Measurements from ENCODE around the gene CCDC92.
"Not testable (repeated sequence)": the region's sequence is repeated elsewhere in the genome, so short reads cannot be mapped to it uniquely, and the experiment has no call there.

Gene CCDC92

DNA sequence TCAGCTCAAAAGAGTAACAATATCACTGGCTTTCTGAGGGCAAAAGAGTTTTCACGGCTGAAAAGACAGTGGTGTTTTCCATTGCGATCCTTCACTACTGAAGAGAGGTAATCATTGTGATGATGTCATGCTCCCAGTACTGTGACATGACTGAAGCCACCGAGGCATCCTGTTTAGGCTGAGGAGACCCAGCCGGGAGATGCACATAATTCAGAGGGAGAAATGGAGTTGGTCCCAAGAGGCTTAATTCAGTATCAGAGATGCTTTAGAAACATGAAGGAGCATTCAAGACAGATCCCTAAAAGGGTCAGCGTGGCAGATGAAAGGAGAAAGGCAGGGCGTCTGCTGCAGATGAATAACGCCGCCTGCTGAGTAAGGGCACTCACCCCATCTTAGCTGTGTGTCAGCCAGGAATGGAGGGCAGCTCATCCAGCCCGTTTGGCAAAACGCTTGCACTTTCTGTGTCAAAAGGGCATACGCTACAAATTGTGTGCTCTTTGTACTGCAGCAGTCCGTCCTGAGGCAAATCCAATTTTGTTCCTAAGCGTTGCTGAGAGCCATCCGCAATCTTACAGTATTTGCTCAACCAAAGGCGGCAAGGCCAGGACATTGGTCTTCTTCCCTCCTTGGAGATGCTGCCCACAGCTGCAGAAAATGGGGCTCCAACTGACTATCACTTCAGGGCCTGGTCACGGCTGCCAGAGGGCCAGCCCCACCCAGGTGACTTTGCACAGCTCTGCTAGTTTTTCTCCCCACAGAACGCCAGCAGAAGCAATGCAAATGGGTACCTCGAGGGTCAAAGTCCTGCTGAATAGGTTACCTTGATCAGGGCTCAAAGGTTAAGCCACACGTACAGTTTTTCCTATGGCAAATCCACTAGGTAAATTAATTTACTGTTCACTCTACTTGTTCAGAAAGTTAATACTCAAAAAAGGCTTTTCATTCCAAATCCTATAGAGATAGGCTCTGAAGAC lies 23.5 kb downstream of the CCDC92 start:
- no peak for DNase-seq (ENCODE audit: low spot score)

DNA sequence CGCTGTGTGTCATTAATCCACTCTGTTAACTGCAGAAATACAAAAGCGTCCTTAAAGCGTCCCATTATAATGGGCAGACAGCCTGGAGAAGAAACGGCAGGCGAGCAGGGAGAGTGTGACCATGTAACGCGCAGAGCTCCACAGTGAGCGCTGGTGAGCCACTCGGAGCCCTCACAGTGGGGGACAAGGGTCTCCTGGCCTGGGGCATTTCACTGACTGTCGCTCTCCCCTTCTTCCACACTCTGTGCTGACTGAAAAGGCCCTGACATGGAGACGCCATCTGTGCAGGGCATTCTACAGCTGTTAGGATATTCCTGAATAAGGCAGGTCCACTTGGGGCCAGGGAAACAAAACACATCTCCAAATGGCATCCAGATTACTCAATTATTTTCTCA lies 24.2 kb downstream of the CCDC92 start:
- no peak for DNase-seq (ENCODE audit: low spot score)

DNA sequence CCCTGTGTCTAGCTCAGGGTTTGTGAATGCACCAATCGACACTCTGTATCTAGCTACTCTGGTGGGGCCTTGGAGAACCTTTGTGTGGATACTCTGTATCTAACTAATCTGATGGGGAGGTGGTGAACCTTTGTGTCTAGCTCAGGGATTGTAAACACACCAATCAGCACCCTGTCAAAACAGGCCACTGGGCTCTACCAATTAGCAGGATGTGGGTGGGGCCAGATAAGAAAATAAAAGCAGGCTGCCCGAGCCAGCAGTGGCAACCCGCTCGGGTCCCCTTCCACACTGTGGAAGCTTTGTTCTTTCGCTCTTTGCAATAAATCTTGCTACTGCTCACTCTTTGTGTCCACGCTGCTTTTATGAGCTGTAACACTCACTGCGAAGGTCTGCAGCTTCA lies 25.1 kb downstream of the CCDC92 start:
- not testable (repeated sequence) for DNase-seq (ENCODE audit: low spot score)

DNA sequence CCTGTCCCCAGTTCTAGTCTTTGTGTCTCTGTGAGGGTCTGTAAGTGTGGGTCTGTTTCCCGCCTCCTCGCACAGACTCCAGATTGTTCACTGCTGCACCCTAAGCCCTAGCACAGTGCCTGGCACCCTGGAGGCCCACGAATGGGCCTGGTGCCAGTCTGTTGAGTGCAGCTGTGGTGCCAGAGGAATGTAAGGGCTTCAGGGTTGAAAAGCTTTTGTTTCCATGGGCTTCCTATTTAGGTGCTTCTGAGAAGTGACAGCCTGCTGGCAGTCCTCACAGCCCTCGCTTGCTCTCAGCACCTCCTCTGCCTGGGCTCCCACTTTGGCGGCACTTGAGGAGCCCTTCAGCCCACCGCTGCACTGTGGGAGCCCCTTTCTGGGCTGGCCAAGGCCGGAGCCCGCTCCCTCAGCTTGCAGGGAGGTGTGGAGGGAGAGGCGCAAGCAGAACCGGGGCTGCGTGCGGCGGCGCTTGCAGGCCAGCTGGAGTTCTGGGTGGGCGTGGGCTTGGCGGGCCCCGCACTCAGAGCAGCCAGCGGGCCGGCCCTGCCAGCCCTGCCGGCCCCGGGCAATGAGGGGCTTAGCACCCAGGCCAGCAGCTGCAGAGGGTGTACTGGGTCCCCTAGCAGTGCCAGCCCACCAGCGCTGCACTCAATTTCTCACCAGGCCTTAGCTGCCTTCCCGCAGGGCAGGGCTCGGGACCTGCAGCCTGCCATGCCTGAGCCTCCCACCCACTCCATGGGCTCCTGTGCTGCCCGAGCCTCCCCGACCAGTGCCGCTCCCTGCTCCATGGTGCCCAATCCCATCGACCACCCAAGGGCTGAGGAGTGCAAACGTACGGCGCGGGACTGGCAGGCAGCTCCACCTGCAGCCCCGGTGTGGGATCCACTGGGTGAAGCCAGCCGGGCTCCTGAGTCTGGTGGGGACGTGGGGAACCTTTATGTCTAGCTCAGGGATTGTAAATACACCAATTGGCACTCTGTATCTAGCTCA lies 25.8 kb downstream of the CCDC92 start:
- DNase-seq (ENCODE audit: low spot score) = not testable (repeated sequence)

DNA sequence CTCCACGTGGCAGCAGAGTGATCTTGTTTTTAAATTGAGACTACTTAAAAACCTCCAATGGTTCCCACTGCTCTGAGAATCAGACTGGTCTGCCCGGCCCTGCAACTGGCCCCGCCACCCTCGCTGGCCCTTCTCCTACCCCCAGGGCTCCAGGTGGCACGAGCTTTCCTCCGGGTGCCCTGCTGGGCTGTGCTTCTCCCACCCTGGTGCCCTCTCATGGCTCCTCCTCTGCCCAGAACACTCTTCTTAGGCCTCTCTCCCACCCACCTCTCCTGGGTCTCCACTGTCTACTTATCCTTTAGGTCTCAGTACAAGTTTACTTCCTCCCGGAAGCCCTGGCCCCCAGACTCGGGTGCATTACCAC lies 26.5 kb downstream of the CCDC92 start:
- DNase-seq (ENCODE audit: low spot score) = no peak

DNA sequence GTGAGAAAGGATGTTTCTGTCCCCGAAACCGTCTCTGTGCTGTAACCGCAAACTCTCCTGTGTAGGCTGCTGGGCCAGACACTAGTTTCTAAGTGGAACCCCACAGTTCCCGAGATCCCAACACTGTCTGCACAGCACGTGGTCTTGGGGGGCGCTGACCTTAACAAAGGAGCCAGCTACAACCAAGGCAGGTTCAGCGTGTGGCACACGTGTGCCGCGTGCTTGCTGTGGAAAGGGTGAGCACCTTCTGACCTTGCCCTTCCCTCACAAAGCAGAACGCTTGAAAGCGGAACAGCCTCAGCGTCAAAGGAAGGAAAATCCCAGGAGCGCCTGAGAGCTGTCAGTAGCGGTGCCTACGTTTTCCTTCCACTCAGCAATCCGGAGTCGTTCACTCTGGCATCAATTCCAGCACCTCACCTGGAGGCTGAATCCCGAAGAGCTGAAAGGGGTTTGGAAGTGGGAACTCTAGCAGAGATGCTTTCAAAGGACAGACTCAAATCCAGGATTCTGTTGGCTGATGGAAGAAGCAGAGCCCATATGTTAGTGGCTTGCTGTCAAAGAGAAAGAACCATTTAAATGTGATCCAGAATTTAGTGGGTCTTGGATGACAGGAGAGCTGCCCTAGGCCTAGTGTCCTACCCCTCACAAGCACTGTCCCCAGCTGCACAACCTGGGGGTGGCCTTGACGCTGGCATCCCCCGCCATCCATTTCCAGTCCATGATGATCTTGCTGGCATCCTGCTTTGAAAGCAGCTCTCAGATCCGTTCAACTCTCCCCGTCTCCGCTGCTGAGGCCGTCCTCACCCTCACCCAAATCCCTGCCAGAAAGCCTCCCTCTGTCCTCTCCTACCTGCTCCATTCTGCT lies 27.1 kb downstream of the CCDC92 start:
- DNase-seq (ENCODE audit: low spot score) = no peak

DNA sequence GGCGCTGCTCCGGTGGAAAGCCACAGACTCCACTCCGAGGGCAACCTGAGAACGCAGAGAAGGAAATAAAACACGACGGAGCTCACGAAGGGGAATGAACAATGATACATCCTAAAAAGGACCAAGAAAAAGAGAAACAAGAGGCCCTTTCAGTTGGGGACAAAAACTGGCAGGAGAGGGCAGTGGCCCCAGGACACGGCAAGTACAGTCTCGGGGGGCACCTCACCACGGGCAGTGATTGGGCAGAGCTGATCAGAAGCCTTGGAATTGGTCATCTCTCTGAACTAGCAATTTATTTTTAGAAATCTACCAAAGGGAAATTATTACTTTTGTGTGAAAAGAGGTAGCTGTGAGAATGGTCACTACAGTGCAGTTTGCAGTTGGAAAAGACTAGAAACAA lies 27.9 kb downstream of the CCDC92 start:
- no peak for DNase-seq (ENCODE audit: low spot score)

DNA sequence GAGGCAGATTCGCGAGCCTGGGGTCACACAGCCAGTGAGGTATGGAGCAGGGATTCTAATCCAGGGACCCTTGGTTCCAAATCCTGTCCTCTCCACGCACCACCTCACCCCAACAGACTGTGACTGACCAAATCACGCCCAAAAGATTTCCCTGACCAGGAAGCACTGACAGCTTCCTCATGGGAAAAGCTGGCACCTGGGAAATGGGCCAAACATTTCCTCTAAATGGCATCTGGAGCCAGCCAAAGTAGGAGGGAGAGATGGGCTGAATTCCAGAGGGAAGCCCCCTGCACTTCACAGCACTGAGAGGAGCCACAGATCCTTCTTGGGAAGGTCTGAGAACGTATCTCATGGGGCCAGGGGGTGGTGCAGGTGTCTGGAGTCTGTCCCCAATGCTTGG lies 28.8 kb downstream of the CCDC92 start:
- DNase-seq (ENCODE audit: low spot score) = no peak

DNA sequence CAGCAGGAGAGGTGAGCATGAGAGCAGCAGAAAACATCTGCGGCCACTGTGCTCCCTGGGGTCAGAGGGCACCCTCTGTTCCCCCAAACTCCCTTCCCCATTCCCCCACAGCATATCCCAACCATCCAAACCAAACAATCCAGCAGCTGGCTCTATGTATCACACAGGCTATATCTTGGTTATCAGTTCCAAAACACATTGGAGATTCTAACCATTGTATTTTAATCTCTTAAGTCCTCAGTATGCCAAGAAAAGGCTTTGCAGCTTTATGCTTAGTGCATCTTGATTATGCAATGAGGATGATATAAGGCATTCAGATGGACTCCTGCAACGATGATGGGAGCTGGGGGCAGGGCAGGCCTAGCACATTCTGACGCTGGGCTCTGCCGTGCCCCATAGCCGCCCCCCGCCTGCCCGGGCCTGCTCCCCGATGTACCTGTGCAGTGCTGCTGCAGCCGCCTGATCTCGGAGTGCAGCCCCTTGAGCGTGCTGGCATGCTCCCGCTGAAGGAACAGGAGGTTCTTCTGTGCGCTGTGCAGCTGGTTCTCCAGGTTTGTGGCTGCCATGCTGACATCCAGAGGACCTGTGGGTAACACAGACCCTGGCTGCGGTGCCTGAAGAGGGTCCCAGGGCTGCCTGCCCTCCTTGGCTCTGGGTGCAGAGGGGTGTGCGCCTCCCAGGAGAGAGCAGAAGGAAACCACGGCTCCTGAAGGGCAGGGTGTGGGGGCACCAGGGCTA lies 29.6 kb downstream of the CCDC92 start:
- no peak for DNase-seq (ENCODE audit: low spot score)

DNA sequence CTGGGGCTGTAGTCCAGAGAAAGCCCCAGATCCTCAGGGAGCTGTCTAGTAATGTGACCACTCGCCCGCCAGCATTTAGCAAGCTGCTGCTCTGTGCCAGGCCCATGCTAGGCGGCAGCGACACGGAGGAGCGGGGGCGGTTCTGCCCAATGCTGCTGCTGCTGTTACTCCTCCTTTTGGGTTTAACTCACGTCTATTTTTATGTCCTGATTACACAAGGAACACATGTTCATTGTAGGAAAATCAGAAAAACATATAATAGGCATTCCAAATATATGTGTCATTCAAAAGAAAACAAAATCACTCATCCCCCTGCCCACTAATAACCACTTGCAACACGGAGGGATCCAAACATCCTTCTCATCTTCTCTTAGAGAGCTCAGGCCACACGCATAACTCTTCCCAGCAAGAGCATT lies 30.4 kb downstream of the CCDC92 start:
- no peak for DNase-seq (ENCODE audit: low spot score)

DNA sequence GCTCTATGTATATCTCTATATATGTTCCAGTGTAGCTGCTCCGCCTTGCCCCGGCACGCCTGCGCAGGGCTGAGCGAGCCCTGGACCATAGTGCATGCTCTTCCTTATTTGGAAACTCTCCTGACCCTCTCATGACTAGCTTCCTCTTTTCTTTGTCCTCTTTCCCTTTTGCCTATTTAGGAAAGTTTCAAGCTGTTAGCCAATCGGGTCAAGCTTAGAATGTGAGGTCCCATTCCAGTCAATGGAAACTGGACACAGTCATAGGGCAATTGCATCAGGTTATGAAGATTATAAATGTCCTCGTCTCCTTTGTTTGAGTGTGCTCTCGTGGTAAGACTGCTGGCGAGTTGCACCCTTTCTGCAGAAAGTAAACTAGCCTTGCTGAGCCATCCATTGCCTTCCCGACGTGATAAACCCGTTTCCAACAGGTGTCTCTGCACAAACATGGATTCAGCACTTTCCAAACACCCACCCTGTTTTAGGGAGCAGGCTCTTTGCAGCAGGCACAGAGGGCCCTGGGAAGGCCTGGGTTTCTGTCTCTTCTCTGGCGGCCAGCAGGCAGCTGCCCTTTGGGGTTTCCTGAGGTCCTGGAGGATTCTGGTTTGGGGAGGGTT lies 30.9 kb downstream of the CCDC92 start:
- no peak for DNase-seq (ENCODE audit: low spot score)

DNA sequence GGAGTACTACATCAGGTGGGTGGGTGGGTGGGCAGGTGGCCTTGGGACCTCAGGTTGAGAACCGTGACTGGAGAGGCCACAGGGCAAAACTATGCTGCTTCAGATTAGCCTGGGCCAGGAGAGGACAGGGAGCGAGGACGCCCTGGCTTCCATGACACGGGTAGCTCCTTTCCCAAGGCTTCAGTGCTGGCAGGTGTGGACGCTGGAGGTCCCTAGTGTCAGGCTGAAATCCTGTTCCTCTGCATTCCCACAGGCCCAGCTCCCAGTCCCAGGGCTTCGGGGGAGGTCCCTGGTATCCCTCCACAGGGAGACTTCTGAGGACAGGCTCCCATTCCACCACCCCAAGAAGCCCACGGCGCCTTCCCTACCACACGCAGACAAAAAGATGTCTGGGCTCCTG lies 31.6 kb downstream of the CCDC92 start:
- no peak for DNase-seq (ENCODE audit: low spot score)

DNA sequence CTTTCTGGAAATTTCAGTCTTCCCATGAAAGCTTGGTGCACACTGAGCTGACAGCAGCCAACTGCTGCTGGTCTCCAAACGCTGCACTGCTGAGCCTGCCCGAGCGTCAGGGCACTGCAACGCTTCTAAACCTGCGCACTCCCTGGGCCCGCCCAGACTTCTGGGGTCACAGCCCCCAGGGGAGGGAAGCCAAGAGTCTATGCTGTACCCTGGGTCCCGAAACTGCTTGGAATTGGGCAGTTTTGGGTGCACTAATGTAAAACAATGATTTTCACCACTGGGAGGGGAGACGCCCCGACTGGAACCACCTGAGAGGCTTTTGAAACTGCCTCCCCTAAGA lies 32.0 kb downstream of the CCDC92 start:
- DNase-seq (ENCODE audit: low spot score) = no peak

DNA sequence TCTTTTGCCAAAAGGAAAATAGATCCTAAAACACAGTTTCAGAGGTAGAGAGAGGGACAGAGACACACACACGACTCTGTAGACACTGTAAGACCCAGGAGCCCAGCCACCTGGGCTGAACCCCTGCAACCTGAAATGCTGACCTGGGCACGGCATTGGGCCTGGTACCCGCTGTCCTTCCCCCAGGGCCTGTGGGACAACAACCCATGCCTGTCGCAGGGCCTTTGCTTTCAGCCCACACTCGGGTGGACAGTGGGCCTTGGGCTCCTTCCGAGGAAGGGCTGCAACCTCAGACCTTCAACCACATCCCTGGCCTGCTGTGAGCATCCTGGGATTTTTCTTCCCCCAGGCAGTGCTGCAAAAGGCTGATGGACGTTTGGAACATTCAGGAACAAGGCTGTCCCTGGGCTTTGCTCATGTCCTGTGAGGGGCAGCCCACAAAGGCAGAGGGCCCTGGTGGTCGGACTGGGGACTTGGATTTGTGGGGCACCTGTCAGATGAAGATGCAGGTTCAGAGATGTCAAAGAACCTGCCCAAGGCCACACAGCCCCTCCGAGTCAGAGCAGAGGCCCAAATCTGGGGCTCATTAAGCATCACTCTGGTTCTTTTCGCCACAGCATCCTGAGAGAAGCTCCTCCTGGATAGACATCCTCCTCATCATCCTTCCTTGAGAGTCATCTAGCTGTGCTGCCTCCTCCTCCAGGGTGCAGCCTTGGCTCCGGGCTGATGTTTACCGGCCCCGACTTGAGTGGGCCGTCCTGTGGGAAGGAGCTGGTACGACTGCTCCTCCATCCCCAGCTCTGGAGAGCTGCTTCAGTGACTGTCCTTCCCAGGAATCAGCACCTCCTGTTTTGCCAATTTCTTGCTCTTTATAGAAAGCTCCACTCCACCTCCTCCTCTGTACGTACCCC lies 32.7 kb downstream of the CCDC92 start:
- no peak for DNase-seq (ENCODE audit: low spot score)

DNA sequence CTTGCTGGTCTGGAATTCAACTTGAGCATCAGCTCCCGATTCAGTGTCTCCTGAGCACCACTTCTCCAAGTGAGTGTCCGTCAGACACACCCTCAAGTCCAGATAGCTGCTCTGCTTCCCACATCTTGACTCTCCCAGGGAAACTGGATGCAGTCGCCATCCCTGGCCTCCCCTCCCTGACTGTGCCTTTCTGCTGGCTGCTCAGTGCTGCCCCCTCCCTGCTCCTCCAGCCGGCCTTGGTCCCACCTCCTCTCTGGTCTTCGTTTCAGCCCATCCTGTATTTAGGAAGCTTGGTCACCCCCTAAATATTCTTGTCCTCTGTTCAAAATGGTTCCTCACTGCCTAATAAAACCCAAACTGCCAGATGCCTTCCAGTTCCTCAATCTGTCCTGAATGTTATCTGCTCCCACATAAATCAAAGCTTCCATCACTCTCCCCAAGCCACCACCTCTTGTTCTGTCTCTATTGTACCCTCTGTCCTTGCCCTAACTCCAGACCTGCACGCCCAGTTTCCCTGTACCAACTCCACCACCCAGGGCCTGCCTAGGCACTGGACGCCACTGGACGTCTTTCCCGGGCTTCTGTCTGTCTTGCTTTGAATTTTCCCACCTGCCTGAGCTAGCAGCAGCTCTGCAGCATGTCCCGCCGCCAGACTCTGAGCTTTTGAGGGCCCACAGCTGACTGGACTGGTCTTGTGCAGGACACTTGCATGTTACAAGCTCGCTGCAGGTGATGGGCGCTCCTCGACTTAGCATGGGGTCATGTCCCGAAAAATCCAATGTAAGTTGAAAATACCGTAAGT lies 33.8 kb downstream of the CCDC92 start:
- no peak for DNase-seq (ENCODE audit: low spot score)

DNA sequence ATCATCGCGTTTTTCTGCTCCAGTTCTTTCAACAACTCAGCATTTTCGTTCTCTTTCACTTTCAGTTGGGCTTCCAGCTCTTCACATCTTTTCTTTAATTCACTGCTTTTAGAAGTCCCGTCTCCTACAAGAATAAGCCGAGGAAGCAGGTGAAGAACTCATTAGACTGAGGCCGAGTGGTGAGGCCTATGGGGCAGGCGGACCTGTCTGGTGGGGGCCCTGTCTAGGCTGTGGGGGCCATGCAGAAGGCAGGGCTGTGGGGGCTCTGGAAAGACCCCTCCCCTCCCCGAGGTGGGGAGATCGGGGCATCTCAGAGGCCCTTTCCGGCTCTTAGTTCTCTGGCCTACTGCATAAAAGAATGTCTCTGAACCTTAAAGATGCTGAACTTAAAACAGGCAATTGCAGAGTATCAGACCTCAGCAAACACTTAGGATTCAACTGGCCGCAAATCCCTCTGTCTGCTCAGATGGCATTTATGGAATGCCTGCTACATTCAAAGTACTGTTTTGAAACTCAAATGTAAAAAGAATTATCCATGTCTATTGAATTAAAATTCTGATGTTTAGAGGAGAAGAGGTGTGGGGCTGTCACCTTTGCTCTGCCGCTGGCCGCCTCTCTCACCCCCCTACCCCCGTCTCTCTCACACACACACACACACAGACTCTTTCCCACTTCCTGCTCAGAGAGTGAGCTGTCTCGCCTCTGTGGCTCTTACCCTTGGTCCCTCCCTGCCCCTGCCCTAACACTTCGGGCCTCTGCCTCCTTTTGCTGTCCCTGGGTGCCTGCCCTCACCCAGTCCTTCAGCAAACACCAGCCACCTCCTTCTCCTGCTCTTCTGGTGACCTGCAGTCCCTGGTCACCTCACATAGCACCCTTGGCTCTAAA lies 34.7 kb downstream of the CCDC92 start:
- no peak for DNase-seq (ENCODE audit: low spot score)

DNA sequence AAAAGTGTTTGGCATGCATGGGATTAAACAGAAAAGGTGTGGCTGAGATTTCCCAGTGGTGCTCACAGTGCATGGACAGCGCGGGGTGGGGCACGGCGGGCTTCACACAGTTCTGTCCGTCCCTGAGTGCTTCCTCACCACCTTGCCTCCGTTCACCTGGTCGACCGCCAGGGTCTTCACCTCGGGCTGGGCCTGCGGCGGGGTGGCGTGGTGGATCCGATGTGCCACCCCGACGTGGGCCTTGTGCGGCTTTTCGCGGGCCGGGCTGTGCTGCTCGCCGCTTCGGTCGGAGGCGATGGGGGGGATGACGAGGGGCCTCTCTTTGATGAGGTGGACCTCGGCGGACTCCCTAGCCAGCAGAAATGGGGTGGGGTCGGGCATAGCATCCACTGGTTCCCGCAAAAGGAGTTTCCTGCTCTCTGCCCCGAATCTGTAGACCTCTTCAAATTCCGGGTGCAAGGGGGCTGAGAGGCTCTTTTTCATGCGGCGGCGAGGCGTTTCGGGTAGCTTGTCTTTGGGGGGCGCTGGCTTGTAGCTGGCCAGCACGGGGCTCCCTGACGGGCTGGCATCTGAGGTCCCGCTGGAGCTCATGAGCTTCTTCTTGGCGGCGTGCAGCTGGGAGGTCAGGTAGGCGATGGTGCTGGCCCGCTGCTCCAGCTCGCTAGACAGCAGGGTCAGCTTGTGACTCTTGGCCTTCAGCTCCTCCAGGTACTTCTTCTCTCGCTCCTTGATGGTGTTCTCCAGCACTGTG lies 35.5 kb downstream of the CCDC92 start:
- DNase-seq (ENCODE audit: low spot score) = no peak

All from hematopoietic multipotent progenitor cell treated with erythropoietin and hydrocortisone succinate and interleukin-3 and kit ligand, for 15 days (in vitro differentiated cells).